ENCODE measurements around the gene CDC42EP2. TPM values are rescaled to one million over a fixed set of nuclear protein-coding genes. Genes with fewer than 3 reads are reported as not detected.

The CDC42EP2 gene
- total RNA-seq, 1 donor from 2014 or later: 4.0 TPM

DNA sequence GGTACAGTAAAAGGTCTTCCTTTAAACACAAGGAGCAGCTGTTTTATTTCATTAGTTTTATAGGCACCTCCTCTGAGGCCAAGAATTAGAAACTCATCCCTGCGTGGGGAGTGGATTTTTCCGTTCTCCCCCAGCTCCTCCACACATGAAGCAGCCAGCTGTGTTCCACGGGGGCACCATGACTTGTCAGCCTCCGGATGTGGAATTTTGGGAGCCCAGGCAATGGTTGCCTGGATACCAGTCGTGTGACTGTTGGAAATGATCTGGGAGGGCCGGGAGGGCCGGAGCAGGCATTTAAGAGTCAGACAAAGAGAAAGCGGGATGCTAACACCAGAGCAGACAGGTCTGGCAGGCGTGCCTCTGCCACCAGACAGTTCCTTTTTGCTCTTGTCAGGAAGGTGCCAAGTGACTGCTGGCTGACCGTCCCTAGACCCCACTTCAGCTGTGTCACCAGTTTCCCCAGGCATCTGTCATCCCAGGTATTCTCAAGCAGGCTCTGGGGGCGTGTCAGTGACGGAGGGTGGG, 15.9 kb upstream of the CDC42EP2 start:
- peaks cover 11% of the 10 kb centered on the region for H3K36me3 Mint-ChIP-seq (ENCODE audit: low read depth)
- peak overlapping the region; percentile 6 for H3K4me3 Mint-ChIP-seq

DNA sequence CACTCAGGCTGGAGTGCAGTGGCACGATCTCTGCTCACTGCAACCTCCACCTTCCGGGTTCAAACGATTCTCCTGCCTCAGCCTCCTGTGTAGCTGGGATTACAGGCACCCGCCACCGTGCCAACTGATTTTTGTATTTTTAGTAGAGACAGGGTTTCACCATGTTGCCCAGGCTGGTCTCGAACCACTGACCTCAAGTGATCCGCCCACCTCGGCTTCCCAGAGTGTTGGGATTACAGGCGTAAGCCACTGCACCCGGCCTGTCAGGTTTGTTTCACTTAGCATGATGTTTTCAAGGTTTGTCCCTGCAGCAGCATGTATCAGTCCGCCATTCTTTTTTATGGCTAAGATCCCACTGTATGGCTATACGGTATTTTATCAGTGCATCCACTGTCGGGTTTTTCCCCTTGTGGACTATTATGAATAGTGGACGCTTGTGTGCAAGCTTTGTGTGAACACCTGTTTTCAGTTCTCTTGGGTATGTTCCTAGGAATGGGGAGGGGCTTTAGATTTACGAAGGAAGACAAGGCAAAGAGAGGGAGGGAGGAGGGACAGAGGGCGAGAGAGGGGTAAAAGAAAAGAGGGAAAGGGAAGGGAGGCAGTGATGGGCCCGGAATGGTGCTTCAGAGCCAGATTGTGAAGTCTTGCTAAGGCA, 13.9 kb upstream of the CDC42EP2 start:
- H3K9me3 Mint-ChIP-seq: no peaks in the 10 kb centered on the region
- peaks cover 7% of the 10 kb centered on the region for H3K36me3 Mint-ChIP-seq (ENCODE audit: low read depth)
- peaks cover 32% of the 10 kb centered on the region for H3K4me1 Mint-ChIP-seq
- TF ChIP-seq, protein P1, sequence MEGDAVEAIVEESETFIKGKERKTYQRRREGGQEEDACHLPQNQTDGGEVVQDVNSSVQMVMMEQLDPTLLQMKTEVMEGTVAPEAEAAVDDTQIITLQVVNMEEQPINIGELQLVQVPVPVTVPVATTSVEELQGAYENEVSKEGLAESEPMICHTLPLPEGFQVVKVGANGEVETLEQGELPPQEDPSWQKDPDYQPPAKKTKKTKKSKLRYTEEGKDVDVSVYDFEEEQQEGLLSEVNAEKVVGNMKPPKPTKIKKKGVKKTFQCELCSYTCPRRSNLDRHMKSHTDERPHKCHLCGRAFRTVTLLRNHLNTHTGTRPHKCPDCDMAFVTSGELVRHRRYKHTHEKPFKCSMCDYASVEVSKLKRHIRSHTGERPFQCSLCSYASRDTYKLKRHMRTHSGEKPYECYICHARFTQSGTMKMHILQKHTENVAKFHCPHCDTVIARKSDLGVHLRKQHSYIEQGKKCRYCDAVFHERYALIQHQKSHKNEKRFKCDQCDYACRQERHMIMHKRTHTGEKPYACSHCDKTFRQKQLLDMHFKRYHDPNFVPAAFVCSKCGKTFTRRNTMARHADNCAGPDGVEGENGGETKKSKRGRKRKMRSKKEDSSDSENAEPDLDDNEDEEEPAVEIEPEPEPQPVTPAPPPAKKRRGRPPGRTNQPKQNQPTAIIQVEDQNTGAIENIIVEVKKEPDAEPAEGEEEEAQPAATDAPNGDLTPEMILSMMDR (conservative IDR thresholded peaks at IDR 0.05): no peak
- H3K27ac Mint-ChIP-seq (ENCODE audit: unreplicated experiment): no peak overlapping the region
- no peaks in the 10 kb centered on the region for H3K27me3 Mint-ChIP-seq (ENCODE audit: low read depth)
- DNase-seq (ENCODE audit: low read depth, low spot score): no peak
- peak overlapping the region; percentile 16 for H3K4me3 Mint-ChIP-seq

More for the DNA sequence above, 15.9 kb upstream of the CDC42EP2 start:
- peaks cover 23% of the 10 kb centered on the region for H3K4me1 Mint-ChIP-seq
- H3K9me3 Mint-ChIP-seq: no peaks in the 10 kb centered on the region
- TF ChIP-seq, protein P1 (conservative IDR thresholded peaks at IDR 0.05): no peak
- no peaks in the 10 kb centered on the region for H3K27me3 Mint-ChIP-seq (ENCODE audit: low read depth)
- no peak for DNase-seq (ENCODE audit: low read depth, low spot score)
- H3K27ac Mint-ChIP-seq (ENCODE audit: unreplicated experiment): peak overlapping the region; percentile 67

DNA sequence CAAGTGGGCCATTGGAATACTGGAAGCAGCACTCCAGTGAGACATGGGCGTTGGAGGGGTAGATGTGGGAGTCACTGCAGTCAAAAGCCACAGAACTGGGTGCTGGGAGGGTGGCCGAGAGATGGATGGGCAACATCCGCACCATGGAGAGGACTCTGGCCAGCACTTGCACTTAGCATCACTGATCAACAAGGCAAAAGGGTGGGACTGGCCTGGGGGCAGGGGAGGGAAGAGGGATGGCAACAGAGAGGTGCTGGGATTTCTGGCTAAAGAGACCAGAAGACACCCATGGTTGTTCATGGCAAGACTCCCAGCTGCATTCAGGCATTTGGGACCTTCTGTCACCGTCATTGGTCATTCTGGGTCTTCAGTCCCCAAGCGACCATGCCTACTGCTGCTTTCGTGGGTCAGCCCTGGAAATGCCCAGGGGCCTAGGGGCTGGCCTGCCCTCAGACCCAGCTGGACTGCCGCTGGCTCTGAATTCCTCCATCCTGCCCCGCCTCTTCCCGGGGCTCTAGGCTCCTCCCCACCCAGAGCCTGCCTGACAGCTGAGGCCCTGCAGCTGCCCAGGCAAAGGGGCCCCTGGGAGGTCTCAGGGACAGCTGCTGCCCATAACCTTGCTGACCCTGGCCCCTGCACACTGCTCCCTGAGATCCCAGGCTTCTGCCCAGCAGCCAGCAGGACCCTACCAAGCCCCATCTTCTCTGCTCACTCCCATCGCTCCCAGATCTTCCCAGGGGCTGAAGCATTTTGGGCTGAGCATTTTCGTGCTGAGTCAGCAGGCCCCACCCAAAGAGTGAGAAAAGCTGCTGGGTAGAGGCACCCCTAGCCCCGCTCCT, 13.0 kb upstream of the CDC42EP2 start:
- TF ChIP-seq, protein P1 (conservative IDR thresholded peaks at IDR 0.05): no peak
- peak overlapping the region; percentile 81 for H3K27ac Mint-ChIP-seq (ENCODE audit: unreplicated experiment)
- peak; percentile 58 for DNase-seq (ENCODE audit: low read depth, low spot score)
- peaks cover 3% of the 10 kb centered on the region for H3K36me3 Mint-ChIP-seq (ENCODE audit: low read depth)
- peaks cover 33% of the 10 kb centered on the region for H3K4me1 Mint-ChIP-seq
- no peaks in the 10 kb centered on the region for H3K27me3 Mint-ChIP-seq (ENCODE audit: low read depth)
- H3K9me3 Mint-ChIP-seq: no peaks in the 10 kb centered on the region
- H3K4me3 Mint-ChIP-seq: peak overlapping the region; percentile 68

DNA sequence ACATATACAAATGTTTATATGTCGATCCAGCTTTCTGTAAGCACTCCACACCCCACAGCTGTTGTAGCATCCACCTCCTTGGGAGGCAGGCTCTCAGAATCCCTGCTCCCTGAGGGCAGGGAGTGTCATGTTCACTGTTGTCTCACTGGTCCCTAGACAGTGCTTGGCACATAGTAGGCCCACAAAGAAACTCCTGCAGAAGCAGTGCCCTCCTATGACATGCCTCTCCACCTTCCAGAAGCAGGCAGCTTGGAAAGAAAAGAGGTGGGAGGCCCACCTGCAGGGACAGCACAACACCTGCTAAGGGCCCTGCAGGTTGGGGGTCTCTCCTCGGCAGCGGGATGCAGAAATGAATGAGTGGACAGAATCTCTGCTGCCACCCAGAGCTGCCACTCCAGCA, 11.1 kb upstream of the CDC42EP2 start:
- TF ChIP-seq, protein P1 (conservative IDR thresholded peaks at IDR 0.05): no peak
- no peaks in the 10 kb centered on the region for H3K9me3 Mint-ChIP-seq

DNA sequence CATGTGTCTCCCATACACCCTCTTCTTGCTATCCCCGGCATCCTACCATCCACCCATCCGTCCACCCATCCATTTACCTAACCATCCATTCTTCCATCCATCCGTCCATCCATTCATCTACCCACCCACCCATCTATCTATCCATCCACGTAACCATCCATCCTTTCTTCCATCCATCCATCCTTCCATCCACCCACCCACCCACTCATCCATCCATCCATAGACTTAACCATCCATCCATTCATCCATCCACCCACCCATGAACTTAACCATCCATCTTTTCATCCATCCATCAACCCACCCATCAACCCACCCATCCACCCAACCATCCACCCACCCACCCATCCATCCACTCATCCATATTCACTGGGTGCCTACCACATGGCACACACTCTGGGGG, 10.6 kb upstream of the CDC42EP2 start:
- TF ChIP-seq, protein P1 (conservative IDR thresholded peaks at IDR 0.05): no peak
- Mint-ChIP-seq H3K27ac (ENCODE audit: unreplicated experiment) (no peak overlapping the region), H3K9me3 (no peaks in the 10 kb centered on the region), H3K4me3 (no peak overlapping the region), H3K4me1 (peaks cover 31% of the 10 kb centered on the region), H3K27me3 (ENCODE audit: low read depth) (no peaks in the 10 kb centered on the region), H3K36me3 (ENCODE audit: low read depth) (peaks cover 3% of the 10 kb centered on the region)
- DNase-seq (ENCODE audit: low read depth, low spot score): no peak

More for the DNA sequence above, 11.1 kb upstream of the CDC42EP2 start:
- Mint-ChIP-seq H3K36me3 (ENCODE audit: low read depth) (peaks cover 3% of the 10 kb centered on the region), H3K4me3 (no peak overlapping the region), H3K27me3 (ENCODE audit: low read depth) (no peaks in the 10 kb centered on the region), H3K4me1 (peaks cover 35% of the 10 kb centered on the region), H3K27ac (ENCODE audit: unreplicated experiment) (no peak overlapping the region)
- DNase-seq (ENCODE audit: low read depth, low spot score): no peak

Measured in neural crest cell (in vitro differentiated cells).